ENCODE measurements around the gene CHRNB2.
"Not testable (repeated sequence)": the region's sequence is repeated elsewhere in the genome, so short reads cannot be mapped to it uniquely, and the experiment has no call there.

CHRNB2 gene, protein sequence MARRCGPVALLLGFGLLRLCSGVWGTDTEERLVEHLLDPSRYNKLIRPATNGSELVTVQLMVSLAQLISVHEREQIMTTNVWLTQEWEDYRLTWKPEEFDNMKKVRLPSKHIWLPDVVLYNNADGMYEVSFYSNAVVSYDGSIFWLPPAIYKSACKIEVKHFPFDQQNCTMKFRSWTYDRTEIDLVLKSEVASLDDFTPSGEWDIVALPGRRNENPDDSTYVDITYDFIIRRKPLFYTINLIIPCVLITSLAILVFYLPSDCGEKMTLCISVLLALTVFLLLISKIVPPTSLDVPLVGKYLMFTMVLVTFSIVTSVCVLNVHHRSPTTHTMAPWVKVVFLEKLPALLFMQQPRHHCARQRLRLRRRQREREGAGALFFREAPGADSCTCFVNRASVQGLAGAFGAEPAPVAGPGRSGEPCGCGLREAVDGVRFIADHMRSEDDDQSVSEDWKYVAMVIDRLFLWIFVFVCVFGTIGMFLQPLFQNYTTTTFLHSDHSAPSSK

DNA sequence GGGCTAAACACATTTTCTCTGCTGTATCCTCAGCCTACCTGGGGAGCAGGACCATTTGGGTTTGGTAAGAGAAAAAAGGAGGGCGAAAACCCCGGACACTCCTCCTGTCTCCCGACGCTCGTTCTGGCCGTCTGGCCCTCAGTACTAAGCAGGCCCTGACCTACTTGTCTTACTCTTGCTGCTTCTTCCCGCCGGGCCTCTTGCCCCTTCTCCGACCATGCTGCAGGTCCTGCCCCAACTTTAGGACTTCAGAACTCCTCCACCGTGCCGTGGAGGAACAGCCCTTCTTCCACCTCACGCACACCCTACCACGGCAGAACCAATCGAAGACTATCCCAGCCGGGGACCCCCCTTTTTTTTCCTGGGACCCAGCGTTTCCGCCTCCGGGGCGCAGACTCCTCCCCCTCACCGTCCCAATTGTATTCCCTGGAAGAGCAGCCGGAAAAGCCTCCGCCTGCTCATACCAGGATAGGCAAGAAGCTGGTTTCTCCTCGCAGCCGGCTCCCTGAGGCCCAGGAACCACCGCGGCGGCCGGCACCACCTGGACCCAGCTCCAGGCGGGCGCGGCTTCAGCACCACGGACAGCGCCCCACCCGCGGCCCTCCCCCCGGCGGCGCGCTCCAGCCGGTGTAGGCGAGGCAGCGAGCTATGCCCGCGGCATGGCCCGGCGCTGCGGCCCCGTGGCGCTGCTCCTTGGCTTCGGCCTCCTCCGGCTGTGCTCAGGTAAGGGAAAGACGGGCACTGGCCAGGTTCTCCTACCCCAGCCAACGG is at the start of gene CHRNB2:
Gene CHRNB2, plus strand, starts transcription at position 393 of the 771 bp plus-strand sequence. Its CDS starts 267 bp downstream, at position 660.
- DNase-seq = peak; percentile 53

DNA sequence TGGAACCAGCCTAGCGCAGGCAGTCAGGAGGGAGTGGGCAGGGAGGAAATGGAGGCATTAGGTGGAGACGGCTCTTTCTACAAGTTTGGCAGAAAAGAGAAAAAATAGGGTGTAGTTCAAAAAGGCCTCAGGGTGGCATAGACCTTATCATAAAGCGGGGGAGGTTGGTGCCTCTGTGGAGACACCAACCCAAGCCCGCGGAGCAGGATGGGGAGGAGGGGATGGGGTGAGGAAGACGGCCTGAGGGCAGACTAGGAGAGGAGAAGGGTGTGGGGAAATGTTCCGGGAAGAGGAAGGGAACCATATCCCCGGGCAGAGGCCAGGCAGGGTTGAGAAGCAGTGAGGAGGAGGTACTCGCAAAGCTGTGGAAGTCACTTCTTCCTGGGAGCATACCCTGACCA is 48.0 kb upstream of the CHRNB2 start:
- DNase-seq = no peak

DNA sequence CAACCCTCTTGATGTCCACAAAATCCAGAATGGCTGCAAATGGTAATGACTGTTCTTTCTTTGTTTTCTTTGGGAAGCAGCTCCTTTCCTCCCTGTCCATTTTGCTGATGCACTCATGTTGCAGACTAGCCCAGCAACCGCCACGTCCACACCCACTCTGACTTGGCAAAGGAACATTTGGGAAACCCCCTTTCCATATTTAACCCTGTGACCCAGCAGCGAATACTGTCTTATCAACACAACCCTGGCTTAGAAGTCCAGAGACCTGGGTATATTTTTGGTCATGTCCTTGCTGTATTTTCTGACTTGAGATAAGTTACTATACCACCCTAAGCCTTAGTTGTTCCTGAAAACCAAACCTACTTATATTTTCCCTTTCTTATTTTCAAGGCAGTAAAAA is 47.2 kb upstream of the CHRNB2 start:
- DNase-seq = no peak

DNA sequence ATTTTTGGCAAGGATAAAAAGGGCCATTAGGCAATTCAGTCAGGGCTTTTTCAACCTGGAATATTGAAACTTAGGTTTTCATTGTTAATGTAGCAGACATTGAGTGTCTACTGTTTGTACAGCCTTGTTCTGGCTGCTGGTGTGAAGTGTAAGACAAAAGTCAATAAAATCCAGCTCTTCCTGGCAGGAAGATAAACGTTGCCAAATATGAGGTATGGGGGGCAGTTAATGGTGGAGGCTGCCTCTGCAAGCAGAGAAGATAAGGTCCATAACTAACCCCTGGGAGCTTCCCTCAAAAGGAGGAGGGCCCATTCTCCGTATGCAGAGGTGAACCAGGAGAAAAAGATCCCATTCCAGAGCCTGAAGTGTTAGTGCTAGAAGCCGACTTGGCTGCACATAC is 45.9 kb upstream of the CHRNB2 start:
- DNase-seq = no peak

DNA sequence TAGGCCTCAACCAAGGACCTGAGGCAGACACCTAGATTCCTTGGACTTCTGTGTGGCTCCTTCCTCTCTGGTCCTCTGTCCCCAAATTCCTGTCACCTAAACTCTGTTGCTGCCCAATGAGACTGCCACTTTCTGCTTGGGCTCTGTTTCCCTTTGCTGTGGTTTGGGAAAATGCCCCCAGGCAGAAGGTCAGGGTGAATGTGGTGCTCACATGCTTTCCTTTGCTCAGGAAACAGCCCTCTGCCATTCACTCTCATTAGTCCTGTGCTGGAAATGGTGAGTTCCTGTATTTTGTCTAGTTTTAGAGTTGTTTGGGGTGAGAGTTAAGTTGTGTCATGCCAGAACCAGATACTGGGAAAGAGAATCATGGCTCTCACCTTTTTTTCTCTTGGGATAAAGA is 42.7 kb upstream of the CHRNB2 start:
- no peak for DNase-seq

DNA sequence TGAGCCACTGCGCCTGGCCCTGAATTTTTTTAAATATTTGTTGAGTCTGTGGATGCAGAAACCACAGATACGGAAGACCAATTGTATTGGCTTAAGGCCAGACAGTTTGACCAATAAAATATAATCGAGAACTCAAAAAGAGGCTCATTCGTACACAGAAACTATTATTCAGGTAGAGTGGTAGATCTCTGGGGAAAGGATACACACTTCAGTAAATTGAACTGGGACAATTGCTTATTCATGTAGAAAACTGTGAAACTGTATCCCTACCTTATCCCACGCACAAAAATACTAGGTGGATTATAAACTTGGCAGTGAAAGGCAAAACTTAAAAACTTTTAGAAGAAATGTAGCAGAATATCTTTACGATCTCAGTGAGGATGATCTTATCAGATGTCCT is 40.4 kb upstream of the CHRNB2 start:
- DNase-seq = no peak

DNA sequence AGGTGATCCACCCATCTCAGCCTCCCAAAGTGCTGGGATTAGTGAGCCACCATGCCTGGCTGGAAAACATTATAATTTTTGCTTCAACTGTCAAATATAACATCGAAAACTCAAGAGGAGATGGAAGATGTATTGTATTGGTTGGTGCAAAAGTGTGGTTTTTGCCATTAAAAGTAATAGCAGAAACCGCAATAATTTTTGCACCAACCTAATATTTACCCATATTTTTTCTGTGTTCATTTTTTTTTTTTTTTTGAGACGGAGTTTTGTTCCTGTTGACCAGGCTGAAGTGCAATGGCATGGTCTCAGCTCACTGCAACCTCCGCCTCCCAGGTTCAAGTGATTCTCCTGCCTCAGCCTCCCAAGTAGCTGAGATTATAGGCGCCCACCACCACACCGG is 38.3 kb upstream of the CHRNB2 start:
- DNase-seq = no peak

DNA sequence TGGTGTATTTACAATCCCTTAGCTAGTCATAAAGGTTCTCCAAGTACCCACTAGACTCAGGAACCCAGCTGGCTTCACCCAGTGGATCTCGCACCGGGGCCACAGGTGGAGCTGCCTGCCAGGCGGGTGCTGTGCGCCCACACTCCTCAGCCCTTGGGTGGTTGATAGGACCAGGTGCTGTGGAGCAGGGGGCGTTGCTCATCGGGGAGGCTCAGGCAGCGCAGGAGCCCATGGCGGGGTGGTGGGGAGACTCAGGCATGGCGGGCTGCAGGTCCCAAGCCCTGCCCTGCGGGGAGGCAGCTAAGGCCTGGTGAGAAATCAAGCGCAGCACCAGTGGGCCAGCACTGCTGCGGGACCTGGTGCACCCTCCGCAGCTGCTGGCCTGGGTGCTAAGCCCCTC is 35.6 kb upstream of the CHRNB2 start:
- DNase-seq = not testable (repeated sequence)

DNA sequence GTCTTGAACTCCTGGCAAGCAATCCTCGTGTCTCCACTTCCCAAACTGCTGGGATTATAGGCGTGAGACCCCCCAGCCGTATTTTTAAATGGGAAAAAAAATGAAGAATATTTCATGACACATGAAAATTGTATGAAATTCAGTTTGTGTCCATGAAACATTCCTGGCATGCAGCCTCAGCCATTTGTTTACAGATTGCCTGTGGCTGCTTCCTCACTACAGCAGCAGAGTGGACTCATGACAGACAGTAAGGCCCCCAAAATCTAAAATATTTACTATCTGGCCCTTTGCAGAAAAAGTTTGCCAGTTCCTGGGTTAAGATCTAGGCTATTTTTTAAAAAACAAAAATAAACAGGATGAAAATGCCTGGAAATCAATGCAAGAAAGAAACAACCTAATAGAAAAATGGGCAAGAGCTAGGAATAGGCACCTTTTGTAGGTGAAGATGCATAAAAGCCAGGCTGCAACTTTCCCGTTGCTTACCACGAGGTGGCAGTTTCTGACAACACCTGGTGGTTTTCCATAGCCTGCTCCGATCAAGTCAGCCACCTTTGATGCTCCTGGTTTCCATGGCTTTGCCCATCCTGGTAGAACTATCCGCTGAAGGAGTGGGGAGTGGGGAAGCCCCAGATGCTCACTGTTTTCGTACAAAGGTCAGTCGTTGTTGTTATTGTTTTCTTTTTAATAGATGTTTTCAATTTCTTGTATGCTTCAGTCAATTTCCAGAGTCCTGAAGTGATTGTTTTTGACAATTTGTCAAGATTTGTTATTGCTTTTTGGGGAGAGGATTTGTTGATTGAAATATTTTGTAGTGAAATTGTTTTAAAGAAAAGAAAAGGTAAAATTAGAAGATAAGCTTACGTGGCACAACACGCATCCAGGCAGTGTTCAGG is 33.4 kb upstream of the CHRNB2 start:
- DNase-seq = no peak

DNA sequence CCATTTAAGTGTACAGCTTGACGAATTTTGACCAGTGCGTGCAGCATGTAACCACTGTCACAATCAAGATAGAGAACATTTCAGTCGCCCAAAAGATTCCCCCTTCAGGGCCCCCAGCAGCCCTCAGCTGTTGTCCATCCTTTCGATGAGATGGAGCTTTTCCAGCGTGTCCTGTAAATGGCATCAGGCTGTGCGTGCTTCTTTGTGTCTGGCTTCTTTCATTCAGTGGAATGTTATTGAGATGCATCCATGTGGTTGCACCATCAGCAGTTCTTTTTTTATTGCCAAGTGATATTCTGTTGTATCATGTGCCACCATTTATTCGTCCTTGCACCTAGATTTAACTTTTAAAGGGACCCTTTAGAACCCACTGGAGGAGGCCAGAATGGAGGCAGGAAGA is 31.0 kb upstream of the CHRNB2 start:
- no peak for DNase-seq

DNA sequence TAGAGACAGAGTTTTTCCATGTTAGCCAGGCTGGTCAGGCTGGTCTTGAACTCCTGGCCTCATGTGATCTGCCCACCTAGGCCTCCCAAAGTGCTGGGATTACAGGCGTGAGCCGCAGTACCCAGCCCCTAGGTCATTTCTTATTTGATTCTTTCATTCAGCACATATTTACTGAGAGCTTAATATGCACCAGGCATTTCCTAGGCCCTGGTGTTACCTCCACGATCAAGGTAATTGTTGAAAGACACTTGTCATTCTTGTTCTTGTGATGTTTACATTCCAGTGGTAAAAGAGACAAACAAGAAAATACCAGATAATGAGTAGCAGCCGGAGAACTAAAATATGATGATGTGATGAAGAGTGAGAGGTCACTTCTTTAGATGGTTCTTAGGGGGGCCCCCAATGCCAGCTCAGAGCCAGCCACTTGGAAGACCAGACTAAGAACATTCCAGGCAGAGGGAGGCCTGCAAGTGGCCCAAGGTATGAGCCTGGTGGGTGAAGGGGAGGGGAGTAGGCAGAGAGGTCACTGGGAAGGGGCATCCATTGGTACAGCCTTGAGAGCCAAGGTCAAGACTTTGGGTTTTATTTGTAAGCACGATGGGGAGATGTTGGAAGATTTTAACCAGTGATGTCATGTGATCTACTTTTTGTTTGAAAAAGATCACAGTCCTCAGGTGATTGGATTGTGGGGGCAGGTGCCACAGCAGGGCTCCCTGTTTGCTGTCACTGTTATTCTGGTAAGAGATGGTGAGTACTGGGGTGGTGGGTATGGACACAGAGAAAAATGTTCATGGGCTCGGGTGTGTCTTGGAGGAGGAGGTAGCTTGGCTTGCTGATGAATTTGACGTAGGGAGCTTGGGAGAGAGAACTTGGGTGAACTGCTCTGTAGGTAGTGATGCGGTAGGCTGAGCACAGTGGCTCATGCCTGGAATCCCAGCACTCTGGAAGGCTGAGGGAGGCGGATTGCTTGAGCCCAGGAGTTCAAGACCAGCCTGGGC is 27.8 kb upstream of the CHRNB2 start:
- no peak for DNase-seq

DNA sequence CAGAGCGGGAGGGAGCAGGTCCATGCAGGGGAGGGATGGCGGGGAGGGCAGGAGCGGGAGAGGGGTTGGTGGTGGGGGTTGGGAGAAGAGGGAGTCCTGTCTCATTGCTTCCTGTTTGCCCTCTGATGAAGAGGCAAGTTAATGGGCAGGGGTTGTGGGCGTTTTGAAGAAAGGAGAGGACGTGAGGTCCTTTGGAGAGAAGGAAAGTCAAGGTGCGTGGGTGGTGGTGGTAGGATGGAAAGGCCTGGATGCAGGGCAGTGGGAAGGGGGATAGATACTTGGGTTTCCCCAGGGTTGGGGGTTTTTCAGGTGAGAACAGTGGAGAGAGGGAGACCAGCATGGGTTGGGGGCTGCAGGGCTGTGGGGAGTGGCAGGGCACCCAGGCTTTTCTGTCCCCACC is 26.3 kb upstream of the CHRNB2 start:
- DNase-seq = no peak

DNA sequence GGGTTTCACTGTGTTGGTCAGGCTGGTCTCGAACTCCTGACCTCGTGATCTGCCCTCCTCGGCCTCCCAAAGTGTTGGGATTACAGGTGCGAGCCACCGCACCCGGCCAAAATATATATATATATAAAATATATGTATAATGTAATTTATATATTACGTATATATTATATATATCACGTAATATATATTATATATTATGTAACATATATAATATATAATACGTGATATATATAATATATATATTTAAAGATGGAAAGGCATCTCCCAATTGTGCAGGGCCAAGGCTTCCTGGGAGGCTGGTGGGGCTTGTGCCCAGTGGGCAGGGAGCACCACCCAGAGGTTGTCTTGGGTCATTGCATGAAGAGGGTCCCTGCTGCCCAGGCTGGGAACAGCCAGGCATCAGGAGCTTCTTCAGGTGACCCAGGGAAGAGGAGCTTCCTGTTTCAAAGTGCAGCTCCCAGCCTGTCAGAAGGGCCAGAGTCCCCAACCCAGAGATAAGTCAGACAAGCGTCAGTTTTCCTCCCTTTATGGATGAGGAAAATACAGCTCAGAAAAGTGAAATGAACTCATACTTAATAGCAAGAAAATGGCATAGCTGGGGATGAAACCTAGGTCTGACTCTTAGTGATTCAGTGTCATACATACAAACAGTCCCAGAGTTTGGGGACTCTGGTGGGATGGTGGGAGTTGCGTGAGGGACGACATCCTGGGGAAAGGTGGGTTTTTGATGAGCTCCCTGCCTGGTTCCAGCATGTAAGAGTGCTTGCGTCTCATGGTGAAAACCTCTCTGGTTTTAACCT is 21.1 kb upstream of the CHRNB2 start:
- peak; percentile 23 for DNase-seq

DNA sequence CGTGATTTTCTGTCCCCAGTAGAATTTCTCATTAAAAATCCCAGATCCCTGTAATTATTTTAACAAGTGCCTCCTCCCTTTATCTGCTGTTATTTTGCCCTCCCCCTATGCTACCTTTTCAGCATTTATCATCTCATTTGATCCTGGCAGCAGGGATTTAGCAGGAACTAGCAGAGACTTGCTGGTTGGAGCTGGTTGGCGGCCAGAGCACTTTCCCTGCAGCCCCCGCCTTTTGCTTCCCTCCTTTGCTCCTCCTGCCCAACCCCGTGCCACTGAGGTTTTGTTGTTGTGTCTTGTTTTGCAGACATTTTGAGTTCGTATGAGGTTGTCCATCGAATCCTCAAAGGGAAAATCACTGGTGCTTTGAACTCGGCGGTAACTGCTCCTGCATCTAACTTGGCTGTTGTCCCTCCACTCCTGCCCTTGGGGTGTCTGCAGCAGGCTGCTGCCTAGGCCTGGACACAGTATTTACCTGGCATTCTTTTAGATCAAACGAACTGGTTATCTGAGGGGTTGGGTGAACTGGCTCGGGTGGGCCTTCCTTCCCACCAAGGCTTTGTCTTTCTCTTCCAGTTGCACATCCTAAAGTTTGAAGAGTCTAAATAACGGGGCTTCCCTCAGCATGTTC is 20.4 kb upstream of the CHRNB2 start:
- DNase-seq = no peak

DNA sequence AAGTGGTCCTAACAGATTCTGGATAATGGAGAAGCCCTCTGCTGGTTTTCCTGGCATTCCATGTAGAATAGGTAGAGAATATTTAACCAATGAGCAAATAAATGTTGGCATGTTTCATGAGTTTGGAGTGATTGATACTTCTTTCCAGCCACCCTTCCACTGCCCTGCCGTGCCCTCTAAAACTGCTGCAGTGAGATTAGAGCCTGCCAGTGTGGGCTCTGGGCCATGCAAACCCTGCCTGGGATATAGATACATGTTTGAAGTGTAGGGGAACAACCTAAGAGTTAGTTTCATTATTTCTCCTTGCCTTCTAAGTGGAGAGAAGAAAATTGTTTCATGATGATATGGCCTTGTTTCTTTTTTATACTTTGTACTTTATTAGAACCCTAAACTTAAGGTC is 19.6 kb upstream of the CHRNB2 start:
- DNase-seq = no peak

DNA sequence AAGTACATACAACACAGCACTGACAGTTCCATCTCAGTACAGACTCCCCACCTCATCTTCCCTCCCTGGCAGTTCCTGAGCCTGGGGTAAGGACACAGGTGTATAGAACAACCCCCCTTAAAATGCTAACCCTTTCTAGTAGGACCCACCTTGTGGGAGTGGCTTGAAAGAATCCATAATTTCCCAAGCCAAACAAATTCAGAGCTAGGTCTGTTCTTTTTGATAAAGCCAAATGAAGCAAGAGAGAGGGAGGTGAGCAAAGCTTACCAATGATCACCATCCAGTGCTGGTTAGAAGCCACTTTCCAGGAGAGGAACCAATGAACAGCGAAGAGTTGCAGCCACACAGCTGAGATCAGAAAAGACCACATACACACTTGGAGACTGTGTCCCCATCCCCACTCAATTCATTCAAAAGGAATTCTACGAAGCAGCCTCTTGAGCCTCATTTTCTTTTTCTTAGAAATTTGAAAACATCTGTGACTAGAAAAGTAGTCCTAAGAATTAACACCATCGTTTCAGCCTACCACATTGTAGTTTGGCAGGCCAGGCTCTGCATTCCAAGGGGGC is 18.3 kb upstream of the CHRNB2 start:
- DNase-seq = no peak

DNA sequence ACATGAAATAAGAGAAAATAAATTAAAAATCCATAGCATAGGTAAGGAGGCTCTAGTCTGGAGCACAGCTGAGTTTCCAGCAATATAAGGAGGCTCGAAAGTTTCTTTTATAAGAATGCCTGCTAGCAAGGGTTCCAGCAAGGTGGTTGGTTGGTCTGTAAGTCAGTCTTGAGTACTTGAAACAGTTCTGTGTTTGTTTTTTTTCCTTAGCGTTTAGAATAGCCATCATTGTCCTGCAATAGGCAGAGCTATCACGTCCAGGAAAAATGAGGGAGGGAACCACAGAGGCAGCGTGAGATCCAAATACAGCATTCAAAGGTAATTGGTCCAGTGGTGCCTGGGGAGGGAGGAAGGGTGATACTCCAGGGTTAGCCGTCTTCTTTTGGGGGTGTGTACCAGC is 17.5 kb upstream of the CHRNB2 start:
- no peak for DNase-seq

DNA sequence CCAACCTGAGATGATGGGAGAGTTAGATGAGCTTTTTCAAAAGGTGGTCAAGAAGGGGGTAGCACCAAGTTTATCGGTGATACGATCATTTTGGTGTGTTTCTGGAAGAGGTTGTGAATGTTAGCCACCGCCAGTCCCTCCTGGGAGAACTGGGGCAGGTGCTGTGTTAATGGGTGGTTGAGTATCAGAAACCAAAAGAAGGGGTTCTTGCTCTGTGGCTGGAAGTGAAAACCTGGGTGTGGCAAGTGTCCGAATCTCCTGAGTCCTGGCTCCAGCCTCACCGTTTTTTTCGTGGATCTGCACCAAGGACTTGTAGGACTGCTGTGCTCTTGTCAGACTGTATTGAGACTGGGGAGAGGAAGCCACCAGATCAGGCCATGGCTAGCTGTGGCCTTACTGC is 16.9 kb upstream of the CHRNB2 start:
- no peak for DNase-seq

DNA sequence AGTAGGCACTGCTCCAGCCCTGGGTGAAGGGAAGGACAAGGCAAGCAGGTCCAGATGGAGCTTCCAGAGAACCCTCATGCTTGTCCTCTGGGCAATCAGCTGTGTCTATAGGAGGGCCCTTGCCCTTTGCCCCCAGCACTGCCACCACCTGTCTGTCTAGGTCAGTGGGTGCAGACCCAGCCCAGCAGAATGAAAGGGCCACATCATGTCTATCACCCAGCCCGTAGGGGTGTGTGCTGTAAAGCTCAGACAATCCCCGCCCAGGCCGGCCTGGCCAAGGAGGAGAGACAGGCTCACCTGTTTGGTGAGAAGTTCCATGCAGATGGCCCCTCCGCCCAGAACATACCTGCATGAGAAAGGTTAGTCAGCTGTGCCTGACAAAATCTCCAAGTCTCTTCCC is 16.1 kb upstream of the CHRNB2 start:
- DNase-seq = no peak

DNA sequence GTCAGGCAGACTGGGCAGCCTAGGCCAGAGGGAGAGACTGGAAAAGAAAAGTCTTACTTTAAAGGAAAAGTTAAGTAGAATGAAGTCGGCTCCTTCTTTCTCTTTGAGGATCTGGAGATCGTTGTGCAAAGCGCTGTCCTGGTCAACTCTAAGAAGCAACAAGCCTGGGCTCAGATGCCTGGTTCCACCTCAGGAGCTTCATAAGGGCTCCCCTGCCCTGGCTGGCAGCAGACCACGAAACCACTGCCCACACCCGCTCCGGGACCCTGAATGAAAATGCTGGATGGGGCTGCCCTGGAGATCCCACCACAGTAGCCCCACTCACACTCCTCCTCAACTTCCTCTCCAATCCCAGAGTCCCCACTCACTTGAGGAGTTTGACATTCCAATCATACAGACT is 15.5 kb upstream of the CHRNB2 start:
- no peak for DNase-seq

Measured in activated CD4-positive, alpha-beta T cell treated with anti-CD3 and anti-CD28 coated beads for 1 hour (primary cell).